Measurements from ENCODE around the gene UBAC1.

UBAC1 gene

DNA sequence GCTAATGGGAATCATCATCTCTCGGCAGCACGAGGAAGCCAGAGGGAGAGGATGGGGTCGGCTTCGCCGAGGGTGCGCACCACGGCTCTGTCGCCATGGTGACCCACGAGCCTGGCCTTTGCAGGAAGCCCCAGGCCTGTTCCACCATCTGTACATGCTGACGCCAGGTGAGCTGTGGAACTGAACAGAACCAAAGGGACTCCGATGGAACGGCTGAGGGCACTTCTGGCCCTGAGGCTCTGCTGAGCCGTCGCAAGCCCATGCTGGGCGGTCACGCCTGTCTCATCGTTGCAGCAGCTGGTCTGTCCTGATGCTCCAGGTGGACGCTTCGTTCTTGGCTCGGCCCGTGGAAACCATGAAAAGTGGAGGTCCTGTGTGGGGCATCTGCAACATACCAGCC, 34.6 kb upstream of the UBAC1 start:
- no peak for DNase-seq
- in situ Hi-C loops (cut with HindIII; ENCODE audit: low pct_ligation_motif_present, low pct_unique_long_range_greater_than_20kb, low sequenced_read_pairs) = no loop called here

DNA sequence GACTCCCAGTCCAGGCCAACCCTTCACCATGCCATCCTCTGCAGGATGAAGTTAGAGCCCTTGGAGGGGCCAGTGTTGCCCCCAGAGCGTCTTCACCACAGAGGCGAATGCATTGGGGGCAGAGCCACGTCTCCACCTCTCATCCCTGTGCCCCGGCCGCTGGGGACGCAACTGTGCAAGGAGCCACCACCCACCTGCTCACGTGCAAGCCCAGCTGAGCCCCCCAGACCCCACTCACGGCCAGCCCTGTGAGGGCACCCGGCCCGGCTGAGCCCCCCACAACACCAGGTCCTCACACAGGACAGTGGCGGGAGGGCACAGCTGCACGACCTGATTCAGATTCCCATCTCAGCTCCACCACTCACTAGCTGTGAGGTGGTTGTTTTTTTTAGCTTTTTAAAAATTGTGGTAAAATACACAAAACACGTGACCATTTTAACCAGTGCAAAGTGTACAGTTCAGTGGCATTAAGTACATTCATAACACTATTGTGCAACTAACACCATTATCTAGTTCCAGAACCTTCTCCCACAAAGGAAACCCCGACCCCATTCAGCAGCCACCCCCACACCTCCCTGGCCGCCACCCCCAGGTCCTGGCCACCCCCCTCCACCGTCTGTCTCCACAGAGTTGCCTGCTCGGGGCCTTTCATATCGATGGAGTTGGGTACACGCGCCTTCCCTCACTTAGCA, 33.5 kb upstream of the UBAC1 start:
- in situ Hi-C loops (cut with HindIII; ENCODE audit: low pct_ligation_motif_present, low pct_unique_long_range_greater_than_20kb, low sequenced_read_pairs) = no loop called here
- no peak for DNase-seq

DNA sequence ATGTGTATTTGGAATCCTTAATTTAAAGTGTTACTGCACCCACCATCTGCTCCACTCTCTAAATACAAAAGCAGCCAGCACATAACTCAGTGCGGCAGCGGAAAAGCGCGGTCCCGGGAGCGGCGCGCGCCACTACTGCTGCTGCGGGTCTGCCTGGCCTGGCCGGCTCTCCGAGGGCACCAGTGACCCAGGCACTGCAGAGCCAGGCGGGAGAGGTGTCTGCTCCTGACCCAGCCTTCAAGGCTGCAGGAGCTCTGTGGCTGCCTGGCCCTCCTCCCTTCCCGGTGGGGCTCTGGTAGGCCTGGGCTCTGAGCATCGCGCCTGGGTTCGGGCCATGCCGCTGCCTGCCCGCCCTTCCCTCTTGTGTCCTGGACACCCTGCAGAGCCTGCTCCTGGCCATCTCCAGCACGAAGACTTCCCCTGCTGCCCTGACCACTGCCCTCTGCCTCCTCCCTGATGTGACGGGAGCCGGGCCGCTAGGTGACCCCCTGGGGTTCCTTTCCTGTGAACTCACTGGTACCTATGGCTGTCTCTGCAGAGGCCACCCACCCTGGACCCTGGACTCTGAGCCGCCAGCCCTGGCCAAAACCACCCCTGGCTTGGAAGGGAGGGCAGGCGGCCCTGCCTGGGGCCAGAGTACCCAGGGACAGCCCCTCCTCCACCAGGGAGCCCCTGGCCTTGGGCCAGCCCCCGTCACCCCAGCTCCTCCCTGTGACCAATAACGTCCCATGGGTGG, 32.8 kb upstream of the UBAC1 start:
- in situ Hi-C loops (cut with HindIII; ENCODE audit: low pct_ligation_motif_present, low pct_unique_long_range_greater_than_20kb, low sequenced_read_pairs) = no loop called here
- DNase-seq = no peak

DNA sequence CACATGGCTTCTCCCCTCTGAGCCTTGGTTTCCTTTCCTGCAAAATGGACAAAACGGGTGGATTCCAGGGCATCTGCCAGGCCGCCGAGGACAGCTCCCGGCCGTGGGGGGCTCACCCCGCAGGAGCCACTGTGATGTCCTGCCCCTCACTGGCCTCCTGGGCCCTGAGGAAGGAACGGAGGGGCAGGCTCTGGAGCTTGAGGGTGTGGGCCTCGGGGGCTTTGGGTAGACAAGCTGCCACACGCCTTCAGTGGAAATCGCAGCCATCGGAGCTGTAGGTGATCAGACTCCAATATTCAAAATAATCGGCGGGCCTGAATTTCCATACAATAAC, 32.2 kb upstream of the UBAC1 start:
- DNase-seq = no peak
- in situ Hi-C loops (cut with HindIII; ENCODE audit: low pct_ligation_motif_present, low pct_unique_long_range_greater_than_20kb, low sequenced_read_pairs) = no loop called here

DNA sequence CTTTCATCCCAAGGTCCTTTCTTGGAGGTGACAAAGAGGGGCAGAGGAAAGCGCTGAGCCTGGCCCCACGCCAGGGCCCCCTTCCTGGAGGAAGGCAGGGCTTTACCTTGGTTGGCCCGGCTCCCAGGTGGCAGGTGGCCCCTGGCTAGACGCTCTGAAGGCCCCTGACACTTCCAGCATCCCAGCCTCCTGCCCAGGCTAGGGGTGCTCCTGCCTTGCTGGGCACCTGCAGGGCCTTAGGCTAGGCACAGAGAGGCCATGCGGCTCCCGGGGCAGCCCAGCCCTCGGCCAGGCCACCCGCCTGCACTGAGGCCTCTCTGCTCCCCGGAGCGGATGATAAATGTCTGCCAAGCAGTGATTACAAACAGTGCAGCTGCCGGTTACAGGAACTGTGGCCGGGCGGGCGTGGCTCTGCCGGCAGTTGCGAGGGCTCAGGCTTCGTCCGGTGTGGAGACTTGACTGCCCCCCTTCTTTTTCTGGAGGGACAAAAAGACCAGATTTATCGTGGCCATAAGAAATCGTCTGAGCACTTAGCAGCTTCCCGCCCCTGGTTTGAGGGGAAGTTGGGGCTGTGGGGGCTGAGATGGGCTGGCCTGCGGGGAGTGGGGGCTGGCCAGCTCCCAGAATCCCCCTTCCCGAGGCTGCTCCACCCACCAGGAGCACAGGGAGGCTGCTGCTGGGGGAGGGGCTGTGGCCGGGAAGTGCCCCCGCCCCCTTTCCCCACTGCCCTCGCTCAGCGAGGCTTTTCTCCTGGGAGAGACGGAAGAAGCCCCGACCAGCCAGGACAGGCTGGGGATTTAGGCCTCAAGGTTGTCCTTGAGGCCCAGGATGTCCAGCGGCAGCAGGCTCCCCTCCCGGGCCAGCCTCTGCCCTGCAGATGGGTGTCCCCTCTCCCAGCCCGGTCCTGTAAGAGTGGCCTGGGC, 31.6 kb upstream of the UBAC1 start:
- in situ Hi-C loops (cut with HindIII; ENCODE audit: low pct_ligation_motif_present, low pct_unique_long_range_greater_than_20kb, low sequenced_read_pairs) = no loop called here

DNA sequence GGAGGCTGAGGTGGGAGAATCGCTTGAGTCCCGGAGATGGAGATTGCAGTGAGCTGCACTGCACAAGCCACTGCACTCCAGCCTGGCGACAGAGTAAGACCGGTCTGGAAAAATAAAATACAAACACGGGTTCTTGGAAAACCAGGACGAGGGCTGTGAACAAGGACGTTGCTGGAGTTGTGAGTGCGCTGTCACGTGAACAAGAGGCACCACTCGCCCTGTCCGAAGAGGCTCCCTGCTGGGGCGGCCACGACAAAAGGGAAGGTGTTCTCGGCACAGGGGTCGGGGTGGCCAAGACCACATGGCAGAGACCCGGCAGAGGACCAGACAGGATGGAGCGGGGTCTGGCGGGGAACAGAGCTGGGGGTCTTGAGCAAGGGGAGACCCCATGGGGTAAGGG, 30.6 kb upstream of the UBAC1 start:
- in situ Hi-C loops (cut with HindIII; ENCODE audit: low pct_ligation_motif_present, low pct_unique_long_range_greater_than_20kb, low sequenced_read_pairs) = no loop called here
- DNase-seq = no peak

More for the DNA sequence above, 31.6 kb upstream of the UBAC1 start:
- DNase-seq = peak; percentile 83

DNA sequence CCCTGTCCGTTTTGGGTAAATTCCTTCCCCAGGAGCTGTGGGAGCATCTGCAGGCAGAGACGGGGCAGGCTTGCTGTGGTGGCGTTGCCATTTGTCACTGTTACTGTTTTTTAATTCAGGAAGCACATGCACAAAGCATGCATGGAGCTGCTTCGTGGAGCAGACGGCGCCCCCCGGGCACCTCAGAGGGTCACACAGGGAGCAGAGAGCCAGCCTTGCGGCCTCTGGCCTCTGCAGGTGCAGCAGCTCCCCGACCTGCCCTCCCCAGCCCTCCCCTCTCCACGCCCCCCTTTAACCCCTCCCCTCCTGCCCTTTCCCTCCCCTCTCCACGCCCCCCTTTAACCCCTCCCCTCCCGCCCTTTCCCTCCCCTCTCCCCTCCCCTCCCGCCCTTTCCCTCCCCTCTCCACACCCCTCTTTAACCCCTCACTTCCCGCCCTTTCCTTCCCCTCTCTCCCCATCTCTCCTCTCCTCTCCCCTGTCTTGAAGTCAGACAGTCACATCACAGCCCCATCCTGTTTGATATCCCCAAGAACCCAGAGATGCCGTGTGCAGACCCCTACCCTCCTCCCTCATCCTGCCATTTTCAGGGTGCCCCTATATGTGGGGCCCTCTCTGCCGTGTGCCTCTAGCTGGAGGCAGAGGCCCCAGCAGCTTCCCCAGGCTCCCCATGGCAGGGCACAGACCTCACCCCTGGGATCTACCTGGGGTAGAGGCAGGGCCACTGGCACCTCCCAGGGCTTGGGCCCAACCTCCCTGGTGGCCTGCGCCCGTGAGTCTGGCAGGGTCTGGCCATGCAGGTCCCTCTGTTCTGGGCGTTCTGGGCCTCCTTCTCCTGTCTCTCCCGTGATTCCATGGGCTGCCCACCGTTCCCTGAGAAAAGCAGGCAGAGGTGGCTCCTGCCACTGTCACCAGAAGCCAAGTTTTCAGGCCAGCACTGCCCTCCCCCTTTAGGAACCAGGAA, 29.6 kb upstream of the UBAC1 start:
- peak; percentile 47 for DNase-seq
- in situ Hi-C loops (cut with HindIII; ENCODE audit: low pct_ligation_motif_present, low pct_unique_long_range_greater_than_20kb, low sequenced_read_pairs) = no loop called here

DNA sequence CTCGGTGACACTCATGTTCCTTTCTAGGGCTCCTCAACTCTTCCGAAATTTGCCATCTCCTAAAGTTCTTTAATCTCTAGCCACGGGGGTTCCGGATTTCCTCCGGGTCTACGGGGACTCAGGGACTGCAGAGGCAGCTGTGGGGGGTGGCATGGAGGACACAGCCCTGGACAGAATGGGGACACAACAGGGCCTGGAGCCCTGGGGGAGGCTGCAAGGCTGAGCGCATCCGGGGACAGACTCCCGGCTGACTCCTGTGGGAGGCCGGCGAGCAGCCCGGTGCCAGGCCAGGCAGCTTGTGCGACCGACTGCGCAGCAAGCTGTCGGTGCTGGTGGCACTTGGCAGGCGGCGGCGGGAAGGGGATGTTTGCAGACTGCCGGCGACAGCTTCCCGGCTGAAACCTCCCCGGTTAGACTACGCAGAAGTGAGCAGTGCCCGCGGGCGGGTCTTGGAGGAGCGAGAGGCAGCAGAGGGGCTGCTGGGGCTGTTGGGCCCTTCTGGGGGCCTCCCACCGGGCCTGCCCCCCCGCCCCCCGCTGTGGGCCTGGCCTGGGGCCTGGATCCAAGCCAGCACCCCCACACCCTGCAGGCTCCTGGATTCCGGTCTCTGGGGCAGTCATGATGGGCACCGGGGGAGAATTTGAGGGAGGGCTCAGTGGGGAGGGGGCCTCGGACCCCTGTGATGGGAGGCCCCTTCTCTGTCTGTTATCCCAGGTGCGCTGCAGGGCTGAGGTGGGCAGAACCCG, 28.7 kb upstream of the UBAC1 start:
- DNase-seq = no peak
- in situ Hi-C loops (cut with HindIII; ENCODE audit: low pct_ligation_motif_present, low pct_unique_long_range_greater_than_20kb, low sequenced_read_pairs) = no loop called here

DNA sequence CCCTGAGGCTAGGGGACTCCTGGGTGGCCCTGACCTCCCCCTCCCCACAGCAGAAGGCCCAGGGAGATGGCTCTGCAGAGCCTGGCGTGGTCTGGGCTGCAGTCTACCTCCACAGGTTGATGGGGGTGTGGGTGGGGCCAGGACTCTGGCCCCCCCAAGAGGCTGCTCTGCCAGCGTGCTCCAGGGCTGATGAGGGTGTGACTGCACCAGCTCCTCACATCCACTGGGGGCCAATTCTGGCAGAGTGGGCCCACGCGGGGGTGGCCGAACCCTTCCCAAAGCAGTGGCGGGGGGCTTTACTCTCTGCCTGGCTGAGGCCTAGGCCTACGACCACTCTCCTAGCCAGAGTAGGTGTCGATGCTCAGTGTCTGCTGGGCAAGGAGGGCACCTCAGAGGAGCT, 28.0 kb upstream of the UBAC1 start:
- DNase-seq = no peak
- in situ Hi-C loops (cut with HindIII; ENCODE audit: low pct_ligation_motif_present, low pct_unique_long_range_greater_than_20kb, low sequenced_read_pairs) = no loop called here

DNA sequence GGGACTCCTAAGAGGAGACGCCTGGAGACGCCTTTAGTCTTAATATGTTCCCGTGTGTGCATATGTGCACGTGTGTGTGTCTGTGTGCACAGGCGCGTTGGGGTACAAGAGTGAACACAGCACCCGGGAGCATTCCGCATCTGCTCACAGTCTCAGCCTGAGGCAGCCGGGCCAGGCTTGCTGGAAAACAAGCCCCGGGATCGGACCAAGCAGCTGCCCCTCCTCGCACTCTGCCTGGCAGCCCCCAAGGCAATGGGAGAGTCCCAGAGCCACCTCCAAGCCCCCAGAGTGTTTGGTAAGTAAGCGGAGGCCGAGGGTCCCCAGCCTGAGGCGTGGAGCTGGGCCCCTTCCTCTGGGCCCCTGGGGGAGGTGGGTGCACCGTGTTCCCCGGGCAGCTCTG, 27.3 kb upstream of the UBAC1 start:
- DNase-seq = no peak
- in situ Hi-C loops (cut with HindIII; ENCODE audit: low pct_ligation_motif_present, low pct_unique_long_range_greater_than_20kb, low sequenced_read_pairs) = no loop called here

DNA sequence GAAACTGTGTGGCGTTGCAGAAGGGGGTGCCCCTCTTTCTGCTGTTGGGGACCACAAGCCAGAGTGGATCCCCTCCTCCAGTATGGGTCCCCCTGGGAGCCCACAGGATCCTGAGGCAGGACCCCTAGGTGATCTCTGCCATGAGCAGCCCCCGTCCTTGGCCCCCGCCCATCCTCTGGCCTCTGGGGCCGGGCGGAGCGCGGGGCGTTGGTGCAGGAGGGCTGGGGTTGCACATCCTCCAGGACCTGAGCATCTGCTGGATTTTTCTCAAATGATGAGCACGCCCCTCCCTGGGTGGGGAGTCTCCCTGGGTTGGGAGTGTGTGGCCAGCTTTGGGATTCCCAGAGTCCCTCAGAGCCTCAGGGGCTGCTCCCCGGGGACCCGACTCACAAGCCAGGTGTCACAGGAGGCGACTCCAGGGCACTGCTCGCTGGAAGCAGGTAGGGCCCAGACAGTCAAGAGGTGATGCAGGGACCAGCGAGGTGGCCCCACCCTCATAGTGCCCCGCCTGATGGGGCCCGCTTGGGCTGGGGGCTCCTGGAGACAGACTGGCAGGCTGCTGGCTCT, 26.7 kb upstream of the UBAC1 start:
- in situ Hi-C loops (cut with HindIII; ENCODE audit: low pct_ligation_motif_present, low pct_unique_long_range_greater_than_20kb, low sequenced_read_pairs) = no loop called here
- no peak for DNase-seq

DNA sequence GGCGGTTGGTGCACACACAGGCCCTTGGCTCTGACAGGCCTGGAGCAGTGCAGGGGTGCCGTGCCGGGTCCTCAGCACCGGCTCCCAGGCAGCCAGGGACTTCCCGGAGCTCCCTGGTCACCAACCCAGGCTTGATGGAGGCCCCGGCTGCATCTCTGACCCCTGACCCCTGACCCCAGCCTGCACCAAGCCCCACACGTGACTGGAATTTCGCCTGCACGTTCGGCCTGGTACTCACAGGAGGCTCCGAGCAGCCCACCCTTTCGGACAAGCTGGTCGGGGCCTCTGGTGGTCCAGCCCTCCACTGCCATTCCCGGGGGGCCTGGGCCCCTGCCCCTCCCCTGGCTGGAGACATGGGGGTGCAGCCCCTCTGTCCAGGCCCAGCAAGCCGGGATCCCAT, 25.4 kb upstream of the UBAC1 start:
- no peak for DNase-seq
- in situ Hi-C loops (cut with HindIII; ENCODE audit: low pct_ligation_motif_present, low pct_unique_long_range_greater_than_20kb, low sequenced_read_pairs) = no loop called here

DNA sequence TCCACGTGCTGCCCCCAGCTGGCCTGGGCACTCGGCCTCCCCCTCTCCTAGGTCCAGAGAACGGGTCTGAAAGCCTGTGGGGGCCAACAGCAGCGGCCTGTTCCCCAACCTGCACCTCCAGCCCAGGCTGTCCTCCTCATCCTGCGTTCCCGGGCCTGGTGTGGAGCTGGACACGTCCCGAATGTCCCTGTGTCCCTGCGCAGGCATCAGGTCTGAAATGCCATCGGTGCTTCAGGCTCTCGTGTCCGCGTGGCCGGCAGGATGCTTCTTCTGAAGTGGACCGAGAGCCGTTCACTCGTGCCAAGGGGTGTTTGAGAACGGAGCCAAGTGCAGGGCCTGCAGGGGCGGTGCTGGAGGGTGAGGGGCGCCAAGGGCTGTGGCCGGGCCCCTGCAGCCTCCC, 24.7 kb upstream of the UBAC1 start:
- no peak for DNase-seq
- in situ Hi-C loops (cut with HindIII; ENCODE audit: low pct_ligation_motif_present, low pct_unique_long_range_greater_than_20kb, low sequenced_read_pairs) = no loop called here

DNA sequence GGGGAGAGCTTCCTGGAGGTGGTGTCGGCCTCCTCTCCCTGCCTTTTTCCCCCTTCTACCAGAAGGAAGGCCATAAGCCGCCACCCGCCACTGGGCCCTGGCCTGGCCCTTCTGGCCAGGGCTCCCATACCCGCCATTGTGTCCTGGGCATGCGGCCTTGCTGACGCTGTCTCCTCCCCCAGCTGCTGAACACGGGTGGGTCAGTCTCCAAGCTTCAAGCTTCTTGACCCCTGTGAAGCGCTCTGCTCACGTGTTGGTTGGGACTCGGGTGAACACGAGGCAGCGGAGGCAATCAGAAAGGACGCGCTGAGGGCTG, 24.2 kb upstream of the UBAC1 start:
- DNase-seq = no peak
- in situ Hi-C loops (cut with HindIII; ENCODE audit: low pct_ligation_motif_present, low pct_unique_long_range_greater_than_20kb, low sequenced_read_pairs) = no loop called here

DNA sequence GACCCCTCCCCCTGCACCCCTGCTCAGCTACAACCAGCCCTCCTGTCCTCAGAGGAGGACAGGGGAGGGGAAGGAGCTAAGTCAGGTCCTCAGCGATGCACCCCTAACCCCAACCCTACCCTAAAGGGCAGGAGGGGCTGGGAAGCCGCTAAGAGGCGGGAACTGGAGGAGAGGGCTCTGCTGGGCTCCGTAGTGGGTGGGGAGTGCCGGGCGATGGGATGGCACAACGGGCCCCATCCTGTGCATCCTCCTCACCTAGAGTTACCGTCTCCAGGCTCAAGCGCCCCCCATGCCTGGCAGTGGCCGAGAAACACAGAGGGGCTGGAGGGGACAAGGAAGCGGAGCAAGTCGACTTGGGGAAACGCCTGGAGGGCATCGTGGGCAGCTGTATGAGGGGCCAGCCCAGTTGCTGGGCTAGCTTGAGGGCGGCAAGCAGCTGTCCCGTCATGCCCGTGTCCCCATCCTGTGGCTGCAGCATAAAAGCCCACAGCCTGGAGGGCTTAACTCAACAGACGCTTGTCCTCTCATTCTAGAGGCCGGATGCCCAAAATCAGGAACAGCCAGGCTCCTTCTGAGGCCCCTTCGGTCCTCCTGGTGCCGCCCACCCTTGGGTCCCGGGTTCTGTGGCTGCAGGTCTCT, 23.0 kb upstream of the UBAC1 start:
- DNase-seq = no peak
- in situ Hi-C loops (cut with HindIII; ENCODE audit: low pct_ligation_motif_present, low pct_unique_long_range_greater_than_20kb, low sequenced_read_pairs) = no loop called here

DNA sequence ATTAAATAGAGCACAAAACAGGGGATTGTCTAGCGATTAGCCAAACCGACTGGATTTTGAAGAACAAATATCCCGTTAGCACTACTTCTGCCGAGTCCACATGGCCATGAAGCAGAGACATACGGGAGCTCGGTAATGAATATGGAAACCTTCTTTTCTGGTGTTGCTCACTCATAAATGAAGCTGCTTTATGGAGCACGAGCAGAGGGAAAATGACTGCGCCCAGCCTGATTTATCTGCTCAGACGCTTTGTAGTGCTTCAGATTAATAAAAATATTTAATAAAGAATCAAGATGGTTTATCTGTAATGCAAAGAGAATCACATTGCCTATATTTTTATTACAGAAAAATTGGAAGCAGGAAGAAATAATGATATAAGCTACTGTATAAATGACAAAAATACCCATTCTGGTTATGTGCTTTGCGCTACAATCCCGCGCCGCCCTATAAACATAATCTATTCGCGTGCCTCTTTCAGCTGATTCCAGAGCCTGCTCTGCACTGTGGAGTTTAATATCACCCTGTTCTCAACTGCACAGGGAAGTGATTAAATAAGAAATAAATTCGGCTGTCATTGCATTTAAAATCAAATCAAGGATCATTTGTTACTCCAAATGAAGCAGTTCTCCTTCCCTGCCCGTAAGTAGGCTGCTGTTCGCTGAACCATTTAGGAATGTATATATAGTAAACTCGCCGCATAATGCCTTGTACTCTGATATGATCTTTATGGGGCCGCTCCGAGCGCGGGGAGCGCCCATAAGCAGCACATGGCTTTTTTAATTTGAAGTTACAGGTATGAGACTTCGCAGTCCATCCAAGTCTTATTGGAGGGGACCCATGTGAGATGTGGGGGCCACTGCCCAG, 22.3 kb upstream of the UBAC1 start:
- no peak for DNase-seq
- in situ Hi-C loops (cut with HindIII; ENCODE audit: low pct_ligation_motif_present, low pct_unique_long_range_greater_than_20kb, low sequenced_read_pairs) = no loop called here

Measured in ACHN (cell line).